Spleen (tissue), 11 donors: Measurements from ENCODE around the gene COPS9. TPM values are rescaled to one million over a fixed set of nuclear protein-coding genes. Genes with fewer than 3 reads are reported as not detected.

Experiments used
- DNase-seq: peaks from one replicate; pipeline ENCODE4 v3.0.0-alpha.2; 2020
- H3K27ac ChIP-seq, 8 donors: fragments of 200-600 bp; sonication (generic) in 7 of 8; 1 replicate in 4 of 8; 2 replicates in 4 of 8; pipeline versions ENCODE4 v1.5.0 to v1.8.0; 2016 to 2021; ENCODE audit warnings: inconsistent platforms in 4 of 8, mild to moderate bottlenecking in 4 of 8, moderate library complexity in 1 of 8
- H3K27me3 ChIP-seq, 7 donors: fragments of 200-600 bp; sonication (generic) in 6 of 7; replicated peaks in 1 of 7; 1 replicate in 4 of 7; 2 replicates in 3 of 7; pipeline versions ENCODE4 v1.5.0 to v1.8.0; 2016 to 2021; ENCODE audit warnings: inconsistent platforms in 3 of 7, mild to moderate bottlenecking in 1 of 7
- H3K36me3 ChIP-seq, 6 donors: fragments of 200-600 bp; sonication (generic) in 5 of 6; 1 replicate in 4 of 6; 2 replicates in 2 of 6; pipeline versions ENCODE4 v1.5.0 to v1.8.0; 2016 to 2021; ENCODE audit warnings: inconsistent platforms in 2 of 6
- H3K4me1 ChIP-seq, 6 donors: fragments of 200-600 bp; sonication (generic) in 5 of 6; 1 replicate in 3 of 6; 2 replicates in 3 of 6; pipeline versions ENCODE4 v1.5.0 to v1.8.0; 2016 to 2021; ENCODE audit warnings: inconsistent platforms in 3 of 6
- H3K4me3 ChIP-seq, 8 donors: fragments of 200-600 bp; sonication (generic) in 7 of 8; 1 replicate in 4 of 8; 2 replicates in 4 of 8; pipeline versions ENCODE4 v1.5.0 to v1.8.0; 2016 to 2021; ENCODE audit warnings: inconsistent platforms in 4 of 8, mild to moderate bottlenecking in 4 of 8, moderate library complexity in 2 of 8
- H3K9me3 ChIP-seq, 8 donors: fragments of 200-600 bp; sonication (generic) in 7 of 8; 1 replicate in 4 of 8; 2 replicates in 4 of 8; pipeline versions ENCODE4 v1.5.0 to v1.8.0; 2016 to 2021; ENCODE audit warnings: inconsistent platforms in 4 of 8
- CTCF ChIP-seq, 11 experiments: fragments of 200-600 bp in 7 of 11; fragments of 450-650 bp in 4 of 11; sonication (generic) in 4 of 11; IDR thresholded peaks in 8 of 11; conservative IDR thresholded peaks in 3 of 11; 1 replicate in 7 of 11; 2 replicates in 4 of 11; pipeline versions ENCODE4 v1.4.0 to v1.8.0; 2016 to 2021; ENCODE audit warnings: antibody characterized with exemption in 11 of 11, inconsistent platforms in 4 of 11, mild to moderate bottlenecking in 1 of 11
- POLR2A ChIP-seq, 3 donors: fragments of 450-650 bp; IDR thresholded peaks; one replicate each; pipeline ENCODE4 v1.5.1; 2017; ENCODE audit warnings: antibody characterized with exemption in 3 of 3, mild to moderate bottlenecking in 1 of 3
- POLR2AphosphoS5 ChIP-seq, 3 donors: sonication (generic); formaldehyde crosslinking; IDR thresholded peaks; one replicate each; pipeline ENCODE4 v1.5.1; 2017; ENCODE audit warnings: antibody characterized with exemption in 3 of 3
- WGBS, 5 donors: extraction: QIAGEN DNeasy Blood & Tissue Kit in 3 of 5; methylation state at CpG; one replicate each; pipeline versions ENCODE4 v1.1.5 to v1.1.7; 2013 to 2018; 5-methylcytosine and 5-hydroxymethylcytosine counted together
- intact Hi-C: fragments of 100-400 bp; cut with DNase I; formaldehyde crosslinking; loops from one replicate; pipeline ENCODE4 v1.15.0; 2023; ENCODE audit warnings: low total_unique reads
- polyA plus RNA-seq, 3 donors: library from polyadenylated mRNA; stranded (reverse); fragments of 200-250 nt; gene quantifications; one replicate each; pipeline ENCODE4 v1.2.1, GENCODE V29; 2013
- total RNA-seq, 7 donors: library from RNA; depleted of rRNA in 3 of 7; stranded (reverse); fragments of >200 nt in 3 of 7; fragmentation: NEBNext Ultra II Directional in 4 of 7; extraction: Animal tissue kit (Norgen Biotek cat#: 25700) in 4 of 7; gene quantifications; one replicate each; pipeline versions ENCODE4 v1.1.0 to v1.2.1, GENCODE V29; 2016 to 2021
- donor health status: healthy with polysubstance abuse.
- donor health status: DM: no; HTN: no; CAD: no; lungs with moderate emphysema.
- donor health status: DM: no; HTN: no; CAD: no.
- donor health status: Bipolar disorder and iron deficiency.
- donor health status: healthy.
- donor health status: DM: no; HTN: no; CAD: no.
- donor health status: DM: yes; HTN: yes; CAD: no.

COPS9 gene
- total and polyA plus RNA-seq, 10 donors: 74.7 to 441 (median 95.0) TPM

- peak; percentile 33 for DNase-seq
- Histone ChIP-seq H3K9me3 (peaks cover 0 to 10% (median 0%) of the 10 kb centered on the region in 8 donors), H3K4me1 (no peaks in the 10 kb centered on the region), H3K4me3 (no peak overlapping the region), H3K36me3 (no peaks in the 10 kb centered on the region), H3K27me3 (peaks cover 0 to 43% (median 0%) of the 10 kb centered on the region in 7 donors), H3K27ac (no peak overlapping the region)
- intact Hi-C loops: no loop called here
- TF ChIP-seq CTCF (IDR thresholded peaks at IDR 0.05 in 8 of 11, conservative IDR thresholded peaks at IDR 0.05 in 3 of 11) (no peak), POLR2A (IDR thresholded peaks at IDR 0.05) (no peak)
- WGBS, 5 donors: 65 to 93% (median 76%) methylated on average over 5 of the region's 5 CpGs
Measured at GRCh38 chr2:240166191-240166590, 30.1 kb upstream of the COPS9 start.

- no peaks in the 10 kb centered on the region for H3K4me1 ChIP-seq
- peaks cover 0 to 10% (median 0%) of the 10 kb centered on the region in 8 donors for H3K9me3 ChIP-seq
- no peaks in the 10 kb centered on the region for H3K36me3 ChIP-seq
- WGBS, 5 donors: 48 to 56% (median 49%) methylated on average over 4 of the region's 4 CpGs
- DNase-seq: peak; percentile 29
- no peak overlapping the region for H3K27ac ChIP-seq
- TF ChIP-seq CTCF (IDR thresholded peaks at IDR 0.05 in 8 of 11, conservative IDR thresholded peaks at IDR 0.05 in 3 of 11) (no peak), POLR2A (IDR thresholded peaks at IDR 0.05) (no peak), POLR2AphosphoS5 (IDR thresholded peaks at IDR 0.05) (no peak)
- intact Hi-C loops: no loop called here
- peaks cover 0 to 43% (median 0%) of the 10 kb centered on the region in 7 donors for H3K27me3 ChIP-seq
- H3K4me3 ChIP-seq: no peak overlapping the region
Measured at GRCh38 chr2:240165661-240166060, 29.6 kb upstream of the COPS9 start.

- DNase-seq: peak; percentile 50
- H3K27ac ChIP-seq: no peak overlapping the region
- intact Hi-C loops: no loop called here
- no peak for TF ChIP-seq CTCF (IDR thresholded peaks at IDR 0.05 in 8 of 11, conservative IDR thresholded peaks at IDR 0.05 in 3 of 11)
- TF ChIP-seq POLR2AphosphoS5 (IDR thresholded peaks at IDR 0.05): no peak
- no peak for TF ChIP-seq POLR2A (IDR thresholded peaks at IDR 0.05)
- H3K4me3 ChIP-seq: no peak overlapping the region
- H3K27me3 ChIP-seq: peaks cover 0 to 43% (median 0%) of the 10 kb centered on the region in 7 donors
- H3K36me3 ChIP-seq: no peaks in the 10 kb centered on the region
- H3K9me3 ChIP-seq: peaks cover 0 to 10% (median 0%) of the 10 kb centered on the region in 8 donors
- WGBS, 5 donors: 85 to 94% (median 92%) methylated on average over 7 to 10 of the region's 10 CpGs
- no peaks in the 10 kb centered on the region for H3K4me1 ChIP-seq
Measured at GRCh38 chr2:240165034-240165433, 28.9 kb upstream of the COPS9 start.

GRCh38 chr2:240164586-240164985 is 28.5 kb upstream of the COPS9 start:
- Histone ChIP-seq H3K27ac (no peak overlapping the region), H3K4me3 (no peak overlapping the region), H3K4me1 (no peaks in the 10 kb centered on the region), H3K27me3 (peaks cover 0 to 43% (median 0%) of the 10 kb centered on the region in 7 donors), H3K36me3 (no peaks in the 10 kb centered on the region), H3K9me3 (peaks cover 0 to 10% (median 0%) of the 10 kb centered on the region in 8 donors)
- DNase-seq: peak; percentile 22
- intact Hi-C loops: no loop called here
- WGBS, 5 donors: 69 to 81% (median 73%) methylated on average over 5 of the region's 5 CpGs
- TF ChIP-seq POLR2A (IDR thresholded peaks at IDR 0.05): no peak
